ENCODE results near the gene CHRNA4. TPM values are rescaled to one million over a fixed set of nuclear protein-coding genes. Genes with fewer than 3 reads are reported as not detected.

The CHRNA4 gene
- total RNA-seq, 1 donor from 2014 or later, result not detected

DNA sequence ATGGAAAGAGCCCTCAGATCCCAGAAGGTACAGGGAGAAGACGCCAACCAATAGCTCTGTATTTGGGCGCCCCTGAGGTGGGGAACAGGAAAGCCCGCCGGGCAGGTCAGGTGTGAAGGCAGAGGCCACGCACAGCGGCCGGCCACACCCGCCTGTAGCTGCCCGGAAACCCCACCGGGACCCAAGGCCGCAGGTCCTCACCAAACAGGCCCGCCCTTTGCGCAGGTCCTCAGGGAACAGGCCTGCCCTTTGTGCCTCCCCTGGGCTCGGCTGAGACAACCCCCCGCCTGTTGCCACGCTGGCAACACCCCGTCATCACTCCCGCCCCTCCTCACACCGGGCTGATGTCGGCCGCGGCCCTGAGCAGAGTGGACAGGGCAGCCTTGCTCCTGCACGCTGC lies 44.9 kb upstream of the CHRNA4 start:
- TF ChIP-seq, protein P1, sequence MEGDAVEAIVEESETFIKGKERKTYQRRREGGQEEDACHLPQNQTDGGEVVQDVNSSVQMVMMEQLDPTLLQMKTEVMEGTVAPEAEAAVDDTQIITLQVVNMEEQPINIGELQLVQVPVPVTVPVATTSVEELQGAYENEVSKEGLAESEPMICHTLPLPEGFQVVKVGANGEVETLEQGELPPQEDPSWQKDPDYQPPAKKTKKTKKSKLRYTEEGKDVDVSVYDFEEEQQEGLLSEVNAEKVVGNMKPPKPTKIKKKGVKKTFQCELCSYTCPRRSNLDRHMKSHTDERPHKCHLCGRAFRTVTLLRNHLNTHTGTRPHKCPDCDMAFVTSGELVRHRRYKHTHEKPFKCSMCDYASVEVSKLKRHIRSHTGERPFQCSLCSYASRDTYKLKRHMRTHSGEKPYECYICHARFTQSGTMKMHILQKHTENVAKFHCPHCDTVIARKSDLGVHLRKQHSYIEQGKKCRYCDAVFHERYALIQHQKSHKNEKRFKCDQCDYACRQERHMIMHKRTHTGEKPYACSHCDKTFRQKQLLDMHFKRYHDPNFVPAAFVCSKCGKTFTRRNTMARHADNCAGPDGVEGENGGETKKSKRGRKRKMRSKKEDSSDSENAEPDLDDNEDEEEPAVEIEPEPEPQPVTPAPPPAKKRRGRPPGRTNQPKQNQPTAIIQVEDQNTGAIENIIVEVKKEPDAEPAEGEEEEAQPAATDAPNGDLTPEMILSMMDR (conservative IDR thresholded peaks at IDR 0.05; ENCODE audit: low read depth, low read length), result no peak
- no peak overlapping the region for H3K4me3 ChIP-seq (ENCODE audit: low read depth, low read length)
- no peak for DNase-seq (ENCODE audit: low read depth)

DNA sequence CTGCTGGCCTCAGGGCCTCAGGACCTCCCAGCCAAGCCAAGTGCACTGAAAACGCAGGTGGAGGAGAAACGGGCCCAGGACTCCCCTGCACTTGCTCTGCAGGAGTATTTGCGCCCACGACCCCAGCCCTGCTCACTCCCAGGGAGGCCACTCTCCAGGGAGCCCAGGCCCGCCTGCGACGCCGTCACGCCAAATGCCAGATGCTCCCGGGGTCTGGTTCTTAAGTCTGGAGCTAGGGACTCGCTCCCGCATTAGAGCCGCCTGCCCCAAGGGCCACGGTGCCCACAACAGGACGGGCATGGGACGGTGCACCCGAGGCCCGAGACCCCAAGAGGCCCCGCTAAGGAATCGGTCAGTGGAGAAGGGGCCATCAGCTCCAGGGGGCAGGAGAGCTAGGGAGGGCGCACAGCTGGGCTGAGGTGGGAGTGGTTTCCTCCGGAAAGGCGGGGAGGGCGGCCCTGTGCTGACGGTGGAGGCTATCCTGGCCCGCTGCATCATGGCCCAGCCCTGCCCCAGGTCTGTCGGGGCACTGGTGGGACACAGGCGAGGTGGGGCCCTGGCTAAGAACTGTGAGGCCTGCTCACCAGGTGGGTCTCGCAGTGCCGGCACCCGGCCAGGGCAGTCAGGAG lies 44.1 kb upstream of the CHRNA4 start:
- TF ChIP-seq, protein P1 (conservative IDR thresholded peaks at IDR 0.05; ENCODE audit: low read depth, low read length), result no peak
- no peak for DNase-seq (ENCODE audit: low read depth)
- H3K4me3 ChIP-seq (ENCODE audit: low read depth, low read length), result no peak overlapping the region

DNA sequence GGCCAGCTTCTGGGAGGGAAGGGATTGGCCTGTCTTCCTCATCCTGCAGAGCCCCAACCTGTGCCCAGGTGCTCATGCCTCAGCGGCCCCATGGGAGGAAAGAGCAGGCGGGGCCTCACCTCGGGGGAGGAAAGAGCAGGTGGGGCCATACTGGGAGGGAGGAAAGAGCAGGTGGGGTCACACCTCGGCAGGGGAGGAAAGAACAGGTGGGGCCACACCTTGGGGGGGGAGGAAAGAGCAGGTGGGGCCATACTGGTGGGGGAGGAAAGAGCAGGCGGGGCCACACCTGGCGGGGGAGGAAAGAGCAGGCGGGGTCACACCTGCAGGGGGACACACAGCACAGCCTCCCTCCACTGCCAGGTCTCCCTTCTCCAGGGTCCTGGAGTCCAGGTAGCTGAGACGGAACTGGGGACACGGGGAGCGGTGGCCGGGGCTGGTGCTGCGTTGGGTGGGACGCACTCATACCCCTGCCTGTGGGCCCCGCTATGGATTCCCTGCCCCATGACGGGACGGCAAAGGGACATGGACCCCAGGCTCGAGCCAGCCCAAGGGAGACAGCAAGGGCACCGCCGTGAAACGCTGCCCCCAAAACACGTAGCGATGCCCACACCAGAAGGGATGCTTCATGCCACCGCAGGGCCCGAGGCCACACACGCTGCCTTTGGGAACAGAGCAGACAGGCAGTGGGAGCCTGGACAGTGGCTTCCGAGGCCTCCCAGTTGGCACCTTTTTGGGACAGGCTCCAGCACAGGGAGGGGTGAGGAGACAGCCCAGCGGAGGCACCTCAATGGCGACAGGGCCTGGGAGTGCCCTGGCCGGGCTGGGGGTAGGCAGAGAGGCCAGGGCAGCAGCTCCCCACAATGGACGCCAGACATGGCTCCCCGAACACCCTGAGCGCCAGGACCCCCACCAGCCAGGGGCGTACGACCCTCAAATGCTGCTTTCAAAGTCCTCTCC lies 43.3 kb upstream of the CHRNA4 start:
- TF ChIP-seq, protein P1 (conservative IDR thresholded peaks at IDR 0.05; ENCODE audit: low read depth, low read length), result no peak
- no peak overlapping the region for H3K4me3 ChIP-seq (ENCODE audit: low read depth, low read length)
- DNase-seq (ENCODE audit: low read depth), result no peak

DNA sequence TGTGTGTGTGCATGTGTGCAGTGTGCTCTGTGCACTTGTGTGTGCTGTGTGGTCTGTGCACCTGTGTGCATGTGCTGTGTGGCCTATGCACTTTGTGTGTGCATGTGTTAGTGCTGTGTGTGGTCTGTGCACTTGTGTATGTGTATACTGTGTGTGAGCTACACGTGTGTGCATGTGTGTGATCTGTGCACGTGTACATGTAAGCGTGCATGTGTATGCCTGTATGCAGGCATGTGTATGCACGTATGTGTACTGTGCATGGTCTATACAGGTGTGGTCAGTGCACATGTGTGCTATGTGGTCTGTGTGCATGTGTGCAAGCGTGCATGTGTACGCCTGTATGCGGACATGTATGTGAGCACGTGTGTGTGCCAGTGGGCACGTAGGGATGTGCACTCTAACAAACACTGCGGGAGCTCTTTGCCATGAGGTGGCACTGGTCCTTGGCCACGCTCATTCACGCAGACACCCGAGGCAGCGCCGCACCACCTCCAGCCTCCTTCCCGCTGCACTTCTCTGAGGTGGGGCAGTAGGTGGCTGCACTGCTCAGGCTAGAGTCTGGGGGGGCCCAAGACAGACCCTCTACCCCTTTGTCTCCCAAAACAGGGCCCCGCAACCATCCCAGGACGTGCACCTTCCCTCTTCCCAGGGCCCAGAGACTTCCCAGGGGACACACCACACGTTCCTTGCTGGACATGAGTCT lies 42.4 kb upstream of the CHRNA4 start:
- DNase-seq (ENCODE audit: low read depth), result no peak
- no peak overlapping the region for H3K4me3 ChIP-seq (ENCODE audit: low read depth, low read length)
- TF ChIP-seq, protein P1 (conservative IDR thresholded peaks at IDR 0.05; ENCODE audit: low read depth, low read length), result no peak

DNA sequence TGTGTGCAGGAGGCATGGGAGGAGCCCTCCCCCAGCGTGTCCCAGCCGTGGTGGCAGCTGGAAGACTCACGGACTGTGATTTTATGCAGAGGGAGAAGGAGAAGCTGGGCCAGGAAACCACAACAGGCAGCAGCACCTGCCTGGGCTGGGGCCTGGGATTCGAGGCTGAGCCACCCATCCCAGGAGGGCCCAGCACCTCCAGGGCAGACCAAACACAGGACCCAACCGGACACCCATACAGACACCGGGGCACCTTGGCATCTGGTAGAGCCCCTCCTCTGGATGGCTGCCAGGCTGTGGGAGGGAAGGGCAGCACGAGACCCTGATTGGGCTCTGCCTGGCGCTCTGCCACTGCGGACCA lies 41.7 kb upstream of the CHRNA4 start:
- DNase-seq (ENCODE audit: low read depth), result no peak
- TF ChIP-seq, protein P1 (conservative IDR thresholded peaks at IDR 0.05; ENCODE audit: low read depth, low read length), result no peak
- H3K4me3 ChIP-seq (ENCODE audit: low read depth, low read length), result no peak overlapping the region

DNA sequence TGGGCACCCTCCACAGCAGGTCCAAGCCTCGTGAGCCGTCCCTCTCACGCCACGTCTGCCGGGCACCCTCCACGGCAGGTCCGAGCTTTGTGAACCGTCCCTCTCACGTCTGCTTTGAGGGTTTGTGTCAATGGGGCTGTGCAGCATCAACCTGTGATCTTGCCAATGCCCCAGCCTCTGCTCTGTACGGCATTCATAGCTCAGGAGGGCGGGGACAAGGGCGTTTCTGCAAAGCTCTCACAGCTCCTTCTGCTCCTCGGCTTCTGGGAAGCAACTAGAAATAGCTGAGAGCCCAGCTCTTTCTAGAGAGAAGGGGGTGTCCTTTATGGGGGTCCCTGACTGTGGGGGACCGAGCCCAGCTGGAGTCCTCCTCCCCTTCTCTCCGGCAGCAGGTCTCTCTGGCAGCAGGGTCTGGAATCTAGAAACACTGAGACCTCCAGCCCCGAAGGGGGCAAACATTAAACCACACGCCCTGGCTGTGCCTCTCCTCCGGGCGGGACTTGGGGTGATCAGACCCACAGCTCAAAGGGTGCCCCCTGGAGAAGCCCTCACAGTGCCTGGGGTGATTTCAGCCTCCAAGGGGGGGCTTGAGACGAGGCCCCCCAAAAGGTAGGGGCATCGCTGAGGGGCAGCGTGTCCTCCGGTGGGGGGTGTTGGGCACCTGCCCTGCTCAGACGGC lies 41.2 kb upstream of the CHRNA4 start:
- TF ChIP-seq, protein P1 (conservative IDR thresholded peaks at IDR 0.05; ENCODE audit: low read depth, low read length), result no peak
- DNase-seq (ENCODE audit: low read depth), result no peak
- no peak overlapping the region for H3K4me3 ChIP-seq (ENCODE audit: low read depth, low read length)
